Ishikawa (cell line): ENCODE data around the gene GPR55.

Experiments used
- CEBPB ChIP-seq: IDR thresholded peaks from 2 replicates; pipeline ENCODE4 v1.6.1; 2012
- CREB1 ChIP-seq: IDR thresholded peaks from 2 replicates; pipeline ENCODE4 v1.6.1; 2012; ENCODE audit warnings: low read depth
- EGR1 ChIP-seq: IDR thresholded peaks from 2 replicates; pipeline ENCODE4 v1.6.1; 2012
- EP300 ChIP-seq: IDR thresholded peaks from 2 replicates; pipeline ENCODE4 v1.6.1; 2012; ENCODE audit warnings: borderline replicate concordance
- FOXM1 ChIP-seq: IDR thresholded peaks from 2 replicates; pipeline ENCODE4 v1.6.1; 2012; ENCODE audit warnings: low read depth, borderline replicate concordance
- NFIC ChIP-seq: IDR thresholded peaks from 2 replicates; pipeline ENCODE4 v1.6.1; 2012
- RAD21 ChIP-seq: IDR thresholded peaks from 2 replicates; pipeline ENCODE4 v1.6.1; 2012; ENCODE audit warnings: low read depth
- TAF1 ChIP-seq: IDR thresholded peaks from 2 replicates; pipeline ENCODE4 v1.6.1; 2012; ENCODE audit warnings: low read depth, mild to moderate bottlenecking
- TCF12 ChIP-seq: IDR thresholded peaks from 2 replicates; pipeline ENCODE4 v1.6.1; 2012; ENCODE audit warnings: low read depth
- TEAD4 ChIP-seq: IDR thresholded peaks from 2 replicates; pipeline ENCODE4 v1.6.1; 2012
- YY1 ChIP-seq: IDR thresholded peaks from 2 replicates; pipeline ENCODE4 v1.6.1; 2012; ENCODE audit warnings: low read depth
- ZBTB7A ChIP-seq: IDR thresholded peaks from 2 replicates; pipeline ENCODE4 v1.6.1; 2012; ENCODE audit warnings: low read depth
- TF ChIP-seq, protein P1 (sequence below): IDR thresholded peaks from 2 replicates; pipeline ENCODE4 v1.6.1; 2012; ENCODE audit warnings: low read depth, mild to moderate bottlenecking
- TF ChIP-seq, protein P2 (sequence below): IDR thresholded peaks from 2 replicates; pipeline ENCODE4 v1.6.1; 2012
- TF ChIP-seq, protein P3 (sequence below): IDR thresholded peaks from 2 replicates; pipeline ENCODE4 v1.6.1; 2012

The GPR55 gene

DNA sequence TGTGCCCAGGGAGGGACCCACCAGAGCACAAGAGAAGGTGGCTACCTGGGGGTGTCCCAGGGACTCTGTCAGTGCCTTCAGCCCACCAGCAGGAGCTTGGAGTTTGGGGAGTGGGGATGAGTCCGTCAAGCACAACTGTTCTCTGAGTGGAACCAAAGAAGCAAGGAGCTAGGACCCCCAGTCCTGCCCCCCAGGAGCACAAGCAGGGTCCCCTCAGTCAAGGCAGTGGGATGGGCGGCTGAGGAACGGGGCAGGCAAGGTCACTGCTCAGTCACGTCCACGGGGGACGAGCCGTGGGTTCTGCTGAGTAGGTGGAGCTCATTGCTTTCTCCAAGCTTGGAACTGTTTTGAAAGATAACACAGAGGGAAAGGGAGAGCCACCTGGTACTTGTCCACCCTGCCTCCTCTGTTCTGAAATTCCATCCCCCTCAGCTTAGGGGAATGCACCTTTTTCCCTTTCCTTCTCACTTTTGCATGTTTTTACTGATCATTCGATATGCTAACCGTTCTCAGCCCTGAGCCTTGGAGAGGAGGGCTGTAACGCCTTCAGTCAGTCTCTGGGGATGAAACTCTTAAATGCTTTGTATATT, 46.3 kb downstream of the GPR55 start:
- TF ChIP-seq, protein P1, sequence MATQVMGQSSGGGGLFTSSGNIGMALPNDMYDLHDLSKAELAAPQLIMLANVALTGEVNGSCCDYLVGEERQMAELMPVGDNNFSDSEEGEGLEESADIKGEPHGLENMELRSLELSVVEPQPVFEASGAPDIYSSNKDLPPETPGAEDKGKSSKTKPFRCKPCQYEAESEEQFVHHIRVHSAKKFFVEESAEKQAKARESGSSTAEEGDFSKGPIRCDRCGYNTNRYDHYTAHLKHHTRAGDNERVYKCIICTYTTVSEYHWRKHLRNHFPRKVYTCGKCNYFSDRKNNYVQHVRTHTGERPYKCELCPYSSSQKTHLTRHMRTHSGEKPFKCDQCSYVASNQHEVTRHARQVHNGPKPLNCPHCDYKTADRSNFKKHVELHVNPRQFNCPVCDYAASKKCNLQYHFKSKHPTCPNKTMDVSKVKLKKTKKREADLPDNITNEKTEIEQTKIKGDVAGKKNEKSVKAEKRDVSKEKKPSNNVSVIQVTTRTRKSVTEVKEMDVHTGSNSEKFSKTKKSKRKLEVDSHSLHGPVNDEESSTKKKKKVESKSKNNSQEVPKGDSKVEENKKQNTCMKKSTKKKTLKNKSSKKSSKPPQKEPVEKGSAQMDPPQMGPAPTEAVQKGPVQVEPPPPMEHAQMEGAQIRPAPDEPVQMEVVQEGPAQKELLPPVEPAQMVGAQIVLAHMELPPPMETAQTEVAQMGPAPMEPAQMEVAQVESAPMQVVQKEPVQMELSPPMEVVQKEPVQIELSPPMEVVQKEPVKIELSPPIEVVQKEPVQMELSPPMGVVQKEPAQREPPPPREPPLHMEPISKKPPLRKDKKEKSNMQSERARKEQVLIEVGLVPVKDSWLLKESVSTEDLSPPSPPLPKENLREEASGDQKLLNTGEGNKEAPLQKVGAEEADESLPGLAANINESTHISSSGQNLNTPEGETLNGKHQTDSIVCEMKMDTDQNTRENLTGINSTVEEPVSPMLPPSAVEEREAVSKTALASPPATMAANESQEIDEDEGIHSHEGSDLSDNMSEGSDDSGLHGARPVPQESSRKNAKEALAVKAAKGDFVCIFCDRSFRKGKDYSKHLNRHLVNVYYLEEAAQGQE: no peak
- TF ChIP-seq RAD21: no peak
- TF ChIP-seq TAF1: no peak

DNA sequence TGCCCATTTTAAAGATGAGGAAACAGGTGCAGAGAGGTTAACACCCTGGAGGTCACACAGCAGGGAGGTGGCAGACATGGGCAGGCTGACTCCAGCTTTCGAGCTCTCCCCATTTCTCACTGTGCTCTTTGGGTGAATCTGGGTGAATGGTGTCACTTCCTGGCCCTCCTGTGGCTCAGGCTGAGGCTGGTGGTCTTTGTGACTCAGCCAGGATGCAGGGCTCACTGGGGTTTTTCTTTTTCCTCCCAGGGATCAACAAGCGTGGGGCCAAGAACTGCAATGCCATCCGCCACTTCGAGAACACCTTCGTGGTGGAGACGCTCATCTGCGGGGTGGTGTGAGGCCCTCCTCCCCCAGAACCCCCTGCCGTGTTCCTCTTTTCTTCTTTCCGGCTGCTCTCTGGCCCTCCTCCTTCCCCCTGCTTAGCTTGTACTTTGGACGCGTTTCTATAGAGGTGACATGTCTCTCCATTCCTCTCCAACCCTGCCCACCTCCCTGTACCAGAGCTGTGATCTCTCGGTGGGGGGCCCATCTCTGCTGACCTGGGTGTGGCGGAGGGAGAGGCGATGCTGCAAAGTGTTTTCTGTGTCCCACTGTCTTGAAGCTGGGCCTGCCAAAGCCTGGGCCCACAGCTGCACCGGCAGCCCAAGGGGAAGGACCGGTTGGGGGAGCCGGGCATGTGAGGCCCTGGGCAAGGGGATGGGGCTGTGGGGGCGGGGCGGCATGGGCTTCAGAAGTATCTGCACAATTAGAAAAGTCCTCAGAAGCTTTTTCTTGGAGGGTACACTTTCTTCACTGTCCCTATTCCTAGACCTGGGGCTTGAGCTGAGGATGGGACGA, 47.1 kb downstream of the GPR55 start:
- TF ChIP-seq FOXM1 (no peak), TCF12 (no peak), EGR1 (no peak), ZBTB7A (no peak)

DNA sequence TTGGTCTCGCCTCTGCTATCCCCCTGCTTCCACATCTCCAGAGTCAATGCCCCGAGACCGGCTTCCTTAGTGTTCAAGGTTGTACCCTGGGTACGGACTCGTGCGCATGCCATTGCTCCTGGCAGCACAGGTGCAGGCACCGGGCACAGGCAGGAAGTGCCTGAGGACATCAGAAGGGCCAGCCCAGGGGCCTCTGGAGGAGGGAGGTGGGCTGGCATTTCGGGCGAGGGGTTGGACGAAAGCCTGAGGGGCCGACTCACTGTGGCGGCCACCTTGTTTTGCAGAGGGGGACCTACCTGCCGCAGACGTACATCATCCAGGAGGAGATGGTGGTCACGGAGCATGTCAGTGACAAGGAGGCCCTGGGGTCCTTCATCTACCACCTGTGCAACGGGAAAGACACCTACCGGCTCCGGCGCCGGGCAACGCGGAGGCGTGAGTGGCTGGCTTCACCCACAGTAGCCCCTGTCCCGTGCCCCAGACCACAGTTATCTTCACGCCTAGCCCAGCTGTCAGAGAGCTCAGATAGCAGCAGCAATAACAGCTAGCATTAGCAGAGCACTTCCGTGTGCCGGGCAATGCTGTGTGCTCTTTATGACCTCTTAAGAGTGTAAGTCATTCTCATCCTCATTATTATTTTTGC, 47.8 kb downstream of the GPR55 start:
- TF ChIP-seq EP300 (no peak), YY1 (no peak), CREB1 (no peak), EGR1 (no peak), NFIC (no peak), CEBPB (no peak), TCF12 (no peak), RAD21 (no peak), TAF1 (no peak), ZBTB7A (no peak), TEAD4 (no peak), FOXM1 (no peak)
- TF ChIP-seq, protein P1: no peak
- TF ChIP-seq, protein P2, sequence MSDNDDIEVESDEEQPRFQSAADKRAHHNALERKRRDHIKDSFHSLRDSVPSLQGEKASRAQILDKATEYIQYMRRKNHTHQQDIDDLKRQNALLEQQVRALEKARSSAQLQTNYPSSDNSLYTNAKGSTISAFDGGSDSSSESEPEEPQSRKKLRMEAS: no peak
- TF ChIP-seq, protein P3, sequence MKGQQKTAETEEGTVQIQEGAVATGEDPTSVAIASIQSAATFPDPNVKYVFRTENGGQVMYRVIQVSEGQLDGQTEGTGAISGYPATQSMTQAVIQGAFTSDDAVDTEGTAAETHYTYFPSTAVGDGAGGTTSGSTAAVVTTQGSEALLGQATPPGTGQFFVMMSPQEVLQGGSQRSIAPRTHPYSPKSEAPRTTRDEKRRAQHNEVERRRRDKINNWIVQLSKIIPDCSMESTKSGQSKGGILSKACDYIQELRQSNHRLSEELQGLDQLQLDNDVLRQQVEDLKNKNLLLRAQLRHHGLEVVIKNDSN: no peak

DNA sequence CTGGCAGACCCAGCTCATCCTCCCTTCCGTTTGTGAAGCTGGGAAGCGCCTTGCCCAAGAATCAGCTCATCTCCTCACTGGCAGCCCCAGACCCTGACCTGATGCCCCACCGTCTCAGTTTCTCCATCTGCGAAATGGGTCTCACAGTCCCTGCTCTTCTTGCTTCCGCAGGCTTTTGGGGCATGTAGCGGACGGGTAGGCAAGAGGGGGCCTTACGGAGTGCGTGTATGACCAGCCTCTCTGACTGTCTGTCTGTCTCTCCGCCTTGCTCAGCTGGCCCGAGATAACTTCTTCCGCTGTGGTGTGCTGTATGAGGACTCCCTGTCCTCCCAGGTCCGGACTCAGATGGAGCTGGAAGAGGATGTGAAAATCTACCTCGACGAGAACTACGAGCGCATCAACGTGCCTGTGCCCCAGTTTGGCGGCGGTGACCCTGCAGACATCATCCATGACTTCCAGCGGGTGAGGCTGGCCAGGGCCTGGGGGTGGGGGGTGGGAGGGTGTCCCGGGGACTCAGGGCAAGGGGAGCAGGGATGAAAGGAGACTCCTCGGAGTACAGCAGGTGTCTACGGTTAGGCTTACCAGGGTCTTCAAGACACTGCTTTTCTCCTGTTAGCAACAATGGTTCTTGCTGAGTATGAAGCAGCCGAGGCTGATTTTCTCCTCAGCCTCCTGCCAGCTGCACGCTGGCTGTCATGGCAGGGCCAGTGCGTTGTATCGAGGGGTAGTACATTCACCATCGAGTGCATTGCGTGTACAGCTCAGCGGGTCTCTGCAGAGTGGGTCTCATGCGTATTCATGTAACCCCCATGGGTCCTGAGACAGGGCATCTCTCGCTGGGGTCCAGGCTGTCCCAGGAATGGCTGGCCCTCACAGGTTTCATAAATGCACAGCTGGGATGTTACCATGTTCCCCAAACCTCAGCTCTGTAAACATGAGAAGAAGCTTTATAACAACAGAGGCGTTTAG, 49.4 kb downstream of the GPR55 start:
- TF ChIP-seq, protein P2: no peak
- TF ChIP-seq NFIC (no peak), RAD21 (no peak), TCF12 (no peak), YY1 (no peak), CEBPB (no peak), EP300 (no peak), FOXM1 (no peak), ZBTB7A (no peak), TAF1 (no peak), CREB1 (no peak), EGR1 (no peak), TEAD4 (no peak)
- TF ChIP-seq, protein P3: no peak
- TF ChIP-seq, protein P1: no peak
